ENCODE data around the gene GCHFR. TPM values are rescaled to one million over a fixed set of nuclear protein-coding genes. Genes with fewer than 3 reads are reported as not detected.

GCHFR gene
- total RNA-seq, 1 donor from 2014 or later = 23.3 TPM

DNA sequence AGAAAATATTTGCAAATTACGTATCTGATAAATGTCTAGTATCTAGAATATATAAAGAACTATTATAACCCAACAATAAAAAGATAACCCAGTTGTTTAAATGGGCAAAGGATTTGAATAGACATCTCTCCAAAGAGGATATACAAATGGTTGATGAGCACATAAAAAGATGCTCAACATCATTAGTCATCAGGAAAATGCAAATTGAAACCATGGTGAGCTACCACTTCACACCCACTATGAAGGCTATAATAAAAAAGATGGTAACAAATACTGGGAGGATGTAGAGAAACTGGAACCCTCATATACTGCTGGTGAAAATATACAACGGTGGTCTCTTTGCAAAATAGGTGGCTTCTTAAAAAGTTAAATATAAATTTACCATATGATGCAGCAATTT, 40.9 kb upstream of the GCHFR start:
- TF ChIP-seq, protein P1, sequence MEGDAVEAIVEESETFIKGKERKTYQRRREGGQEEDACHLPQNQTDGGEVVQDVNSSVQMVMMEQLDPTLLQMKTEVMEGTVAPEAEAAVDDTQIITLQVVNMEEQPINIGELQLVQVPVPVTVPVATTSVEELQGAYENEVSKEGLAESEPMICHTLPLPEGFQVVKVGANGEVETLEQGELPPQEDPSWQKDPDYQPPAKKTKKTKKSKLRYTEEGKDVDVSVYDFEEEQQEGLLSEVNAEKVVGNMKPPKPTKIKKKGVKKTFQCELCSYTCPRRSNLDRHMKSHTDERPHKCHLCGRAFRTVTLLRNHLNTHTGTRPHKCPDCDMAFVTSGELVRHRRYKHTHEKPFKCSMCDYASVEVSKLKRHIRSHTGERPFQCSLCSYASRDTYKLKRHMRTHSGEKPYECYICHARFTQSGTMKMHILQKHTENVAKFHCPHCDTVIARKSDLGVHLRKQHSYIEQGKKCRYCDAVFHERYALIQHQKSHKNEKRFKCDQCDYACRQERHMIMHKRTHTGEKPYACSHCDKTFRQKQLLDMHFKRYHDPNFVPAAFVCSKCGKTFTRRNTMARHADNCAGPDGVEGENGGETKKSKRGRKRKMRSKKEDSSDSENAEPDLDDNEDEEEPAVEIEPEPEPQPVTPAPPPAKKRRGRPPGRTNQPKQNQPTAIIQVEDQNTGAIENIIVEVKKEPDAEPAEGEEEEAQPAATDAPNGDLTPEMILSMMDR (conservative IDR thresholded peaks at IDR 0.05) = no peak
- no peak for DNase-seq (ENCODE audit: extremely low spot score, unreplicated experiment)
- Mint-ChIP-seq H3K9me3 (no peaks in the 10 kb centered on the region), H3K27me3 (no peaks in the 10 kb centered on the region), H3K36me3 (no peaks in the 10 kb centered on the region), H3K27ac (no peak overlapping the region), H3K4me1 (ENCODE audit: unreplicated experiment) (no peaks in the 10 kb centered on the region), H3K4me3 (no peak overlapping the region)

DNA sequence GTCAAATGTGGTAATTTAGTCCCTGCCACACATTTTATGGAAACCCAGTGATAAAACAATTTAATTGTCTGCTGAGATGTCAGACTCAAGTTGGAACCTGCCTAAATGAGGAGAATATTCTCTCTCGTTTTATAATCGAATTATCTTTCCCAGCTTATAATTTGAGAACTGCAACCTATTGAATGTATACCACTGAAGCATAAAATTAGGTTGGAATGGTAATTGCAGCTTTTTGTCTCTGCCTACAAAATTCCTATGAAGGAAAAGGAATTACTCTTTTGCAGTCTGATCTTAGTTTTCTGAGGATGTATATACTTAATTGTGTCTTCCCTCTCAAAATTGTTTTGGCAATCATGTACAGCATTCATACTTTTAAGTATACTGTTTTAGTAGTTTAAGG, 39.9 kb upstream of the GCHFR start:
- Mint-ChIP-seq H3K27me3 (no peaks in the 10 kb centered on the region), H3K36me3 (peaks cover 5% of the 10 kb centered on the region), H3K27ac (no peak overlapping the region), H3K4me3 (no peak overlapping the region), H3K9me3 (no peaks in the 10 kb centered on the region), H3K4me1 (ENCODE audit: unreplicated experiment) (no peaks in the 10 kb centered on the region)
- no peak for DNase-seq (ENCODE audit: extremely low spot score, unreplicated experiment)
- TF ChIP-seq, protein P1 (conservative IDR thresholded peaks at IDR 0.05) = no peak

DNA sequence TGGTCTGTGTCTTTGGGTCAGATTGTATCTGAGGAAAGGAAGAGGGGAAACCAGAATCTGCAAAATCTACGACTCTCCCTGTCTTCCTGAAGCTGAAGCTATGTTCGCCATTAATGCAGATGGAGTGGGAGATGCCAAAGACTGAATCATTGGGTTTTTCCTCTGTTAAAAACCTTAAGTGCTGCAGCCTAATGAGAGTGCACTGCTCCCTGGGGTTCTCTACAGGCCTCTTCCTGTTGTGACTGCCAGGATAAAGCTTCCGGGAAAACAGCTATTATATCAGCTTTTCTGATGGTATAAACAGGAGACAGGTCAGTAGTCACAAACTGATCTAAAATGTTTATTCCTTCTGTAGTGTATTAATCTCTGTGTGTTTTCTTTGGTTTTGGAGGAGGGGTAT, 32.8 kb upstream of the GCHFR start:
- TF ChIP-seq, protein P1 (conservative IDR thresholded peaks at IDR 0.05) = no peak
- Mint-ChIP-seq H3K4me1 (ENCODE audit: unreplicated experiment) (no peaks in the 10 kb centered on the region), H3K4me3 (no peak overlapping the region), H3K36me3 (peaks cover 16% of the 10 kb centered on the region), H3K9me3 (no peaks in the 10 kb centered on the region), H3K27me3 (no peaks in the 10 kb centered on the region), H3K27ac (no peak overlapping the region)
- DNase-seq (ENCODE audit: extremely low spot score, unreplicated experiment) = no peak

DNA sequence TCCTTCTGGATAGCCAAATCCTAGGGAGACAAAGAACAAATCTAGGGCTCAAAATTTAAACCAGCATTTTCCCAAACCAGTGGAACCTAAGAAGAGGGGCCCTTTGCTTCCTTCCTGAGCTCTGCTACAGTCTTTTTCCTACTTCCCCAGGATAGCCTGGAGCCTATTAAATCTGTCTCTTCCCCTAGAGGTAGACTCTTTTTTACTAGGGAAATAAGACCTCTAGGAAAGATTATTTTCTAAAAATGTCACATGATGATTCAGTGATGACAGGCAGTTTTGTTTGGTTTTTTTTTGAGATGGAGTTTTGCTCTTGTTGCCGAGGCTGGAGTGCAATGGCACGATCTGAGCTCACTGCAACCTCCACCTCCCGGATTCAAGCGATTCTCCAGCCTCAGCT, 27.3 kb upstream of the GCHFR start:
- H3K9me3 Mint-ChIP-seq = no peaks in the 10 kb centered on the region

DNA sequence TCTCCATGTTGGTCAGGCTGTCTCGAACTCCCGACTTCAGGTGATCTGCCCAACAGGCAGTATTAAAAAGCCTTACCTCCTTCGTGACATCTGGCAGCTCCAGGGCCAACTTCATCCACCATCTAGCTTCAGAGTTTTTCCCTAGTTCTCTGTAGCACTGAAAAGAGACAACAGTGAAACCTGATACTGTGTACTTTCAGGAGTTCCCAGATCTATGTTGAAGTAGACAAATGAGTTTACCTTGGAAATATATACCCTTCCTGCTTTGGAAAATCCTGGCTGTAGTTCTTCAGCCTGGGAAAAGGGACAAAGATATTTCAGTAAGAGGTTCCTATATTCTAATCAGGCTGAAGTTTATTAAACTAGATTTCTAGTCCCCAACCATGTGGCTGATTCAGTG, 26.8 kb upstream of the GCHFR start:
- Mint-ChIP-seq H3K27me3 (no peaks in the 10 kb centered on the region), H3K4me3 (no peak overlapping the region), H3K27ac (no peak overlapping the region), H3K4me1 (ENCODE audit: unreplicated experiment) (no peaks in the 10 kb centered on the region), H3K36me3 (peaks cover 3% of the 10 kb centered on the region), H3K9me3 (no peaks in the 10 kb centered on the region)
- no peak for DNase-seq (ENCODE audit: extremely low spot score, unreplicated experiment)
- TF ChIP-seq, protein P1 (conservative IDR thresholded peaks at IDR 0.05) = no peak

More for the DNA sequence above, 27.3 kb upstream of the GCHFR start:
- TF ChIP-seq, protein P1 (conservative IDR thresholded peaks at IDR 0.05) = no peak
- Mint-ChIP-seq H3K4me1 (ENCODE audit: unreplicated experiment) (no peaks in the 10 kb centered on the region), H3K27ac (no peak overlapping the region), H3K4me3 (no peak overlapping the region), H3K27me3 (no peaks in the 10 kb centered on the region), H3K36me3 (peaks cover 3% of the 10 kb centered on the region)
- DNase-seq (ENCODE audit: extremely low spot score, unreplicated experiment) = no peak

DNA sequence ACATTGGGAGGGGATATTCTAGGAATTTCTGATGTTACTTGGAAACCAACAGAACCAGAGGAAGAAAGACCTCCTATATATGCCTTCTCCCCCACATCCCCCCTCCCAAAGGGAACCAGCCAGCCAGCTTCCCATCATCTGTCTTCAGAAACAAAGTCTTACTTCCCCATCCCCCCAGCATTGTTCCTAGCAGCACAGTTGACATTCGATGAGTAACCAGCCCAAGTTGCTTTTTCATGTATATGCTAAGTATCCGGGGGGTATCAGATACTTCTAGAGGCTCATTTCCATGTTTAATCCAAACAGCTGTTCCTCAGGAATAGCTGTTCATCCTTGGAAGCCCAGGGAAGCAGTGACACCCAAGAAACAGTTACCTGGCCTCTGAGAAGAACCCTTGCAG, 24.8 kb upstream of the GCHFR start:
- Mint-ChIP-seq H3K4me1 (ENCODE audit: unreplicated experiment) (peaks cover 4% of the 10 kb centered on the region), H3K27me3 (no peaks in the 10 kb centered on the region), H3K9me3 (no peaks in the 10 kb centered on the region), H3K4me3 (no peak overlapping the region), H3K36me3 (peaks cover 3% of the 10 kb centered on the region), H3K27ac (no peak overlapping the region)
- TF ChIP-seq, protein P1 (conservative IDR thresholded peaks at IDR 0.05) = no peak
- no peak for DNase-seq (ENCODE audit: extremely low spot score, unreplicated experiment)

Measured in type B pancreatic cell (in vitro differentiated cells).